ENCODE measurements around the gene RPA3. TPM values are rescaled to one million over a fixed set of nuclear protein-coding genes. Genes with fewer than 3 reads are reported as not detected.

Gene RPA3
- total RNA-seq, 1 donor from 2014 or later: 20.7 TPM

DNA sequence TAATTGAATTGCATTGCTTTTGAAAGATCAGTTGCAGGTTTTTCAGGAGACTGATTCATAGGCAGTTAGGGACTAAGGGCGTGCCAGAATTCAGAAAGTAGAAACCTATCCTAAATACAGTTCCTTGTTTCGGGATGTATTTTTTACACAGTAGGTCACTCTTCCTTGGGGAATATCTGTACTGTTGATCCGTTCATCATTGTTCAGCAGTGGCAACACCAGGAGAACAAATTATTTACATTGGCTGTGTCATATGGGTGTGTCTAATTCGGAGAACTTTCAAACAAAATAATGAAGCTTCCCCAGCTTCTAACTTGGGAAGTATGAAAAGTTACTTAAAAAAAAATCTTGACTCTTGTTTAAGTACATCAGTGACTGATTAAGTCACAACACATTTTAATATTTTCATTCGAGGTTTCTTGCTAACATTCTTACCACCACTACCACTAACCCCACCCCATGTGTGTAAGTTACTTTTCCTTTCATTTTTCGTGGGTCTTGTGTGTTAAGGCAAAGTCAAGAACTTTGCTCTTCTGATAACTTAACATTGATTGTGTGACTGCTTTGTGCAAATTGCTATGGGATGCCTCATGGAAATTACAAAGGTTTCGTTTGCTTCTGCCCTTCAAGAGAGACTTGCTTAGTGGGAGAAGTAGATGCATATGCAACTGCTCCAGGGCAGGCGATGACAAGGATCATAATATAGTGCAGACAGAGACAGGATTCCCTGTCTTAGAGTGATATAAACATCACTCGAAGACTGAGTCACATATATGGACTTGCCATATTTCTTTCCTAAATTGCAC lies 43.8 kb upstream of the RPA3 start:
- Mint-ChIP-seq H3K27me3 (ENCODE audit: unreplicated experiment) (no peaks in the 10 kb centered on the region), H3K36me3 (ENCODE audit: unreplicated experiment) (no peaks in the 10 kb centered on the region), H3K4me1 (ENCODE audit: low read depth, unreplicated experiment) (peaks cover 7% of the 10 kb centered on the region), H3K9me3 (ENCODE audit: unreplicated experiment) (no peaks in the 10 kb centered on the region), H3K4me3 (ENCODE audit: unreplicated experiment) (no peak overlapping the region), H3K27ac (ENCODE audit: unreplicated experiment) (no peak overlapping the region)
- TF ChIP-seq CTCF (IDR thresholded peaks at IDR 0.05; ENCODE audit: partially characterized antibody, unreplicated experiment): no peak
- no peak for DNase-seq

DNA sequence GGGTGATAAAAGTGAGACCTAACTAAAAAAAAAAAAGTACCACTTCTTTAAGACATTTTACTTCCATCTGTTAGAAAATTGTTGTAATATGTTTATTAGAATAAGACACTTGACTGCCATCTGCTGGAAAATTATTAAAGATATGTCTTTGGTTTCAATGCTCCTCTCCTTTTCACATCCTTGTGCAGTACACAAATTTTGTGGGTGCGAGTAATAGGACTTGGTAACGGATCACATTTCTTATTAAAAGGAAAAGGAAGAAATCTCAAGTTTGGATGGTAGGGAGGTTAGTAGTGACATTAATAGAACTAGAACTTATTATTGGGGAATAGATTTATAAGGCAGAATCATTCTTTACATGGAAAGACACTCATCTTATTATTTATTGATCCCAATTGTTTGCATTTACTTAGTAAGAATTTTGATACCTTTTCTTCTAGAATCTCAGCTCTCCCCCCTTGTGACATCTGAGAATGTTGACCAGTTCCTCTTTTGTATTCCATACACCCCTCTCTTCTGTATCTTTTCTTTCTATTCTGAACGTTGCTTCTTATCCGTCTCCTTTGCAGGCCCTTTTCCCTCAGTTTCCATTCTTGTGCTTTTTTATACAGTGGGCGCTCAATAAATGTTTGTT lies 43.0 kb upstream of the RPA3 start:
- no peak for TF ChIP-seq CTCF (IDR thresholded peaks at IDR 0.05; ENCODE audit: partially characterized antibody, unreplicated experiment)
- H3K27me3 Mint-ChIP-seq (ENCODE audit: unreplicated experiment): no peaks in the 10 kb centered on the region
- H3K4me3 Mint-ChIP-seq (ENCODE audit: unreplicated experiment): no peak overlapping the region
- H3K4me1 Mint-ChIP-seq (ENCODE audit: low read depth, unreplicated experiment): peaks cover 7% of the 10 kb centered on the region
- no peaks in the 10 kb centered on the region for H3K36me3 Mint-ChIP-seq (ENCODE audit: unreplicated experiment)
- no peaks in the 10 kb centered on the region for H3K9me3 Mint-ChIP-seq (ENCODE audit: unreplicated experiment)
- no peak for DNase-seq
- H3K27ac Mint-ChIP-seq (ENCODE audit: unreplicated experiment): no peak overlapping the region

DNA sequence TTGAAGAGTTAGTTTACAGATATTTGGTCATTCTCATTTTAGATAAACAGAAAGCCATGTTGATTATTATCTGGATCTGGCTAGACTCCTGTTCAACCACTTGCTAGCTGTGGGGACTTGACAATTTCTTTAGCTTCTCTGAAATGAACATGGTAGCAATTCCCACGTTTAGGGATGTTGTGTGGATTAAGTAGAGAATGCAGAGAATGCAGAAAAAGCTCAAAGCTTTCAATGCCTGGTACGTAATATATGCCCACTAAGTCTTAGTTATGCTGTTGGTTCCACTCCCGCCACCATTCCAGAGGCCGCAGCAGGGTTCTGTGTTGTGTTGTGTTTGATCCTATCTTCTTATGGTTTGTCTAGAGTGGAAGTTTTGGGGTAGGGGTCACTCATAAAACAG lies 39.2 kb upstream of the RPA3 start:
- no peak overlapping the region for H3K27ac Mint-ChIP-seq (ENCODE audit: unreplicated experiment)
- no peaks in the 10 kb centered on the region for H3K4me1 Mint-ChIP-seq (ENCODE audit: low read depth, unreplicated experiment)
- no peak for DNase-seq
- no peaks in the 10 kb centered on the region for H3K27me3 Mint-ChIP-seq (ENCODE audit: unreplicated experiment)
- peaks cover 2% of the 10 kb centered on the region for H3K9me3 Mint-ChIP-seq (ENCODE audit: unreplicated experiment)
- H3K36me3 Mint-ChIP-seq (ENCODE audit: unreplicated experiment): no peaks in the 10 kb centered on the region
- no peak overlapping the region for H3K4me3 Mint-ChIP-seq (ENCODE audit: unreplicated experiment)
- TF ChIP-seq CTCF (IDR thresholded peaks at IDR 0.05; ENCODE audit: partially characterized antibody, unreplicated experiment): no peak

DNA sequence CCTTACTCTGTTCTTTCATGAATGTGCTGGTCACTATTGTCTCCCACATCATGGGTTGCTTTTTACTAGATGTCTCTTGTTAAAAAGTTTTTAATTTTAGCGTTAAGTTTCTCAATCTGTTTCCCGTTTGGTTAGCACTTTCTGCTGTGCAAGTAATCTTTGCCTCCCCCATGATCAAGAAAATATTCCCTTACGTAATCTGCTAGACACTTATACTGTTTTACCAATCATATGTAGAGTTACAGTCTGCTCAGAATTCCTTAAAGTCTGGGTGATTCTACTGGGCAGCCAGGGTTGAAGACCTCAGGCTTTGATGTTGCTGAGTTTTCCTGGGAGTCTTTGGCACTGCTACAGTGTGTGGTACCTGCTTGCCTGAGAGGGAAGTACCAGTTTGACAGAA lies 38.2 kb upstream of the RPA3 start:
- Mint-ChIP-seq H3K4me3 (ENCODE audit: unreplicated experiment) (no peak overlapping the region), H3K36me3 (ENCODE audit: unreplicated experiment) (no peaks in the 10 kb centered on the region), H3K27ac (ENCODE audit: unreplicated experiment) (no peak overlapping the region), H3K27me3 (ENCODE audit: unreplicated experiment) (no peaks in the 10 kb centered on the region), H3K4me1 (ENCODE audit: low read depth, unreplicated experiment) (no peaks in the 10 kb centered on the region), H3K9me3 (ENCODE audit: unreplicated experiment) (peaks cover 2% of the 10 kb centered on the region)
- DNase-seq: no peak
- no peak for TF ChIP-seq CTCF (IDR thresholded peaks at IDR 0.05; ENCODE audit: partially characterized antibody, unreplicated experiment)

Data from glutamatergic neuron (in vitro differentiated cells).